Esophagus muscularis mucosa (tissue), 4 donors: Measurements from ENCODE around the gene DGCR6L. TPM values are rescaled to one million over a fixed set of nuclear protein-coding genes. Genes with fewer than 3 reads are reported as not detected.
"Not testable (repeated sequence)": the region's sequence is repeated elsewhere in the genome, so short reads cannot be mapped to it uniquely, and the experiment has no call there.

Experiments used
- DNase-seq: peaks from one replicate; pipeline ENCODE4 v3.0.0-alpha.2; 2017; ENCODE audit errors: extremely low spot score
- H3K27ac ChIP-seq, 4 donors: fragments of 200-600 bp; sonication (generic); replicated peaks in 1 of 4; 1 replicate in 3 of 4; 2 replicates in 1 of 4; pipeline ENCODE4 v1.5.1; 2016 to 2019; ENCODE audit warnings: mild to moderate bottlenecking in 1 of 4
- H3K27me3 ChIP-seq, 4 donors: fragments of 200-600 bp; sonication (generic); one replicate each; pipeline versions ENCODE4 v1.5.1 to v1.6.0; 2016 to 2019
- H3K36me3 ChIP-seq, 4 donors: fragments of 200-600 bp; sonication (generic); one replicate each; pipeline ENCODE4 v1.5.1; 2016 to 2019
- H3K4me1 ChIP-seq, 4 donors: fragments of 200-600 bp; sonication (generic); one replicate each; pipeline ENCODE4 v1.5.1; 2016 to 2019
- H3K4me3 ChIP-seq, 4 donors: fragments of 200-600 bp; sonication (generic); 1 replicate in 2 of 4; 2 replicates in 2 of 4; pipeline ENCODE4 v1.5.1; 2016 to 2019; ENCODE audit warnings: mild to moderate bottlenecking in 4 of 4, moderate library complexity in 1 of 4
- H3K9me3 ChIP-seq, 4 donors: fragments of 200-600 bp; sonication (generic); 1 replicate in 3 of 4; 2 replicates in 1 of 4; pipeline ENCODE4 v1.5.1; 2016 to 2019
- EP300 ChIP-seq: sonication (generic); formaldehyde crosslinking; IDR thresholded peaks from one replicate; pipeline ENCODE4 v1.6.1; 2017; ENCODE audit warnings: antibody characterized with exemption
- POLR2A ChIP-seq: fragments of 450-650 bp; IDR thresholded peaks from one replicate; pipeline ENCODE4 v1.6.1; 2017; ENCODE audit warnings: antibody characterized with exemption, moderate library complexity, mild to moderate bottlenecking, low read depth
- POLR2AphosphoS5 ChIP-seq, 2 donors: sonication (generic); formaldehyde crosslinking; IDR thresholded peaks; one replicate each; pipeline ENCODE4 v1.6.1; 2017; ENCODE audit warnings: antibody characterized with exemption in 2 of 2
- WGBS: methylation state at CpG from one replicate; pipeline ENCODE4 v1.1.5; 2018; 5-methylcytosine and 5-hydroxymethylcytosine counted together
- intact Hi-C: fragments of 100-400 bp; cut with DNase I; formaldehyde crosslinking; loops from one replicate; pipeline ENCODE4 v1.15.1; 2023
- total RNA-seq, 4 donors: library from RNA; depleted of rRNA; stranded (reverse); fragments of >200 nt; gene quantifications; one replicate each; pipeline versions ENCODE4 v1.1.0 to v1.2.1, GENCODE V29; 2016
- TF ChIP-seq, protein P1 (sequence below), 3 experiments: fragments of 200-600 bp in 2 of 3; fragments of 450-650 bp in 1 of 3; sonication (generic) in 2 of 3; IDR thresholded peaks; one replicate each; pipeline ENCODE4 v1.5.1; 2017 to 2019; ENCODE audit warnings: antibody characterized with exemption in 3 of 3, mild to moderate bottlenecking in 2 of 3, moderate library complexity in 1 of 3

DGCR6L gene
- total RNA-seq, 4 donors from 2014 or later, result 41.5 to 73.0 (median 52.9) TPM

DNA sequence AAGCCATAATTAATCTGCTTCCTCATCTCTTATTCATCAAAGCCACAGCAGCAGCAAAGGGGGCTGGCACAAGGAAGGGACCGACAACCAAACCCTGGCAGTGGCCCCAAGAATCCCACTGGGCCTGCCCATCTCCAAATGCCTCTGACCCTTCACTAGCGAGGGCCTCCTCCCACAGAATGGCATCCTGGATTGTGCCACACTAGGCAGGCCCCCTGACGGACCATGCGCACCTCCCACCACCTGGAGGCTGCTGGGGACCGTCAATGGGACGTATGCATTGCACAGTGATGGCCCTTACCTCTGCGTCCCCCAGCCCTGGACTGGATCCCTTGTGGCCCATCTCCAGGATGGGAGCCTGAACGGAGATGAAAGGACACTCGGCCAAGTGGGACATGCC, 47.7 kb downstream of the DGCR6L start:
- no peak overlapping the region for H3K4me3 ChIP-seq
- H3K4me1 ChIP-seq, result peaks cover 10 to 14% (median 13%) of the 10 kb centered on the region in 4 donors
- WGBS, result 84% methylated on average over 7 of the region's 9 CpGs
- no peak for DNase-seq
- no peaks in the 10 kb centered on the region for H3K9me3 ChIP-seq
- H3K36me3 ChIP-seq, result no peaks in the 10 kb centered on the region
- TF ChIP-seq, protein P1, sequence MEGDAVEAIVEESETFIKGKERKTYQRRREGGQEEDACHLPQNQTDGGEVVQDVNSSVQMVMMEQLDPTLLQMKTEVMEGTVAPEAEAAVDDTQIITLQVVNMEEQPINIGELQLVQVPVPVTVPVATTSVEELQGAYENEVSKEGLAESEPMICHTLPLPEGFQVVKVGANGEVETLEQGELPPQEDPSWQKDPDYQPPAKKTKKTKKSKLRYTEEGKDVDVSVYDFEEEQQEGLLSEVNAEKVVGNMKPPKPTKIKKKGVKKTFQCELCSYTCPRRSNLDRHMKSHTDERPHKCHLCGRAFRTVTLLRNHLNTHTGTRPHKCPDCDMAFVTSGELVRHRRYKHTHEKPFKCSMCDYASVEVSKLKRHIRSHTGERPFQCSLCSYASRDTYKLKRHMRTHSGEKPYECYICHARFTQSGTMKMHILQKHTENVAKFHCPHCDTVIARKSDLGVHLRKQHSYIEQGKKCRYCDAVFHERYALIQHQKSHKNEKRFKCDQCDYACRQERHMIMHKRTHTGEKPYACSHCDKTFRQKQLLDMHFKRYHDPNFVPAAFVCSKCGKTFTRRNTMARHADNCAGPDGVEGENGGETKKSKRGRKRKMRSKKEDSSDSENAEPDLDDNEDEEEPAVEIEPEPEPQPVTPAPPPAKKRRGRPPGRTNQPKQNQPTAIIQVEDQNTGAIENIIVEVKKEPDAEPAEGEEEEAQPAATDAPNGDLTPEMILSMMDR (IDR thresholded peaks at IDR 0.05), result no peak
- TF ChIP-seq POLR2A (no peak), EP300 (no peak), POLR2AphosphoS5 (IDR thresholded peaks at IDR 0.05) (no peak)
- H3K27ac ChIP-seq, result no peak overlapping the region
- peaks cover 0 to 12% (median 0%) of the 10 kb centered on the region in 4 donors for H3K27me3 ChIP-seq
- intact Hi-C loops, result no loop called here

DNA sequence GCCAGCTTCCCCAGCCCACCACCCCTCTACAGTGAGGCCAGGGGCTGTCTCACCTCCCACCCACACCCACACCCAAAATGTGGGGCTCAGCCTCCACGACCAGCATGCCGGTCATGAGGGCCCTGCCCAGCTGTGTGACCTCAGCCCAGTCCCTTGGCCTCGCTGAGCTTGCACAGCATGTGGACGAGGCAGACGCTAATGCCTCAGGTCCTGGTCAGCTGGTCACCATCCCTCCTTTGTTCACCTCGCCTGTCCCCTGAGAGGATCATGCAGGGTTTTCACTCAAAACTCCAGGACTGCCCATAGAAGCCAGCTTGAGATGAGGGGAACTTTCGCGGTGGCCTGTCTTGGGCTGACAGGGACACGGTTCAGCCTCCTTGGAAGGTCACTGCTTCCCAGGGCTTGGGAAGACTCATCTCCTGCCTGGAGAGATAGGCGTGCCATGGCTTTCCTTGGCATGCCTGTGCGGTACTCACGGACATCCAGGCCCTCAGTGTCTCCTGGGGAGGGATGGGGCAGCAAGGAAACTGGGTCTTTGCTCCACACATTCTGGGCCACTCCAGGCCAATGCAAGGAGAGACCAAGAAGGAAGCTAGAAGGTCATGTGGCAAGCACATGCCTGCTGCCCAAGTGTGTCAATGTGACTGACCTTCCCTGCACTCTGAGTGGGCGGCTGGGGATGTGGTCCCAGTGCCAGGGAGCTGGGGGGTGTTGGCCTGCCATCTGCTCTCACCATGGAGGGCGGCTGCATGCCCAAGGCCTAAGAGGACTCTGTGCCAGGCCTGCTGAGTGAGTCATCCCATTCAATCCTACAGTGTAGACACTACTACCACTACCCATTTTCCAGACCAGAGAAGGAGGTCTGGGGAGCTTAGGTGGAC, 48.5 kb downstream of the DGCR6L start:
- 91% methylated on average over 4 of the region's 14 CpGs for WGBS
- H3K27me3 ChIP-seq, result peaks cover 0 to 14% (median 0%) of the 10 kb centered on the region in 4 donors
- H3K4me1 ChIP-seq, result peaks cover 11 to 17% (median 15%) of the 10 kb centered on the region in 4 donors
- no peak overlapping the region for H3K27ac ChIP-seq
- no peak for DNase-seq
- H3K36me3 ChIP-seq, result no peaks in the 10 kb centered on the region
- intact Hi-C loops, result no loop called here
- no peak for TF ChIP-seq POLR2AphosphoS5 (IDR thresholded peaks at IDR 0.05)
- no peak for TF ChIP-seq POLR2A
- TF ChIP-seq, protein P1 (IDR thresholded peaks at IDR 0.05), result no peak
- TF ChIP-seq EP300, result no peak
- H3K4me3 ChIP-seq, result no peak overlapping the region
- H3K9me3 ChIP-seq, result no peaks in the 10 kb centered on the region

GRCh38 chr22:20270190-20271113, 49.4 kb downstream of the DGCR6L start:
- H3K4me3 ChIP-seq, H3K27ac ChIP-seq, DNase-seq, H3K36me3 ChIP-seq, intact Hi-C loops, H3K9me3 ChIP-seq: not testable (repeated sequence)
- peaks cover 0 to 14% (median 0%) of the 10 kb centered on the region in 4 donors for H3K27me3 ChIP-seq
- WGBS, result 80% methylated on average over 8 of the region's 23 CpGs
- peaks cover 11 to 17% (median 15%) of the 10 kb centered on the region in 4 donors for H3K4me1 ChIP-seq

GRCh38 chr22:20269673-20270072, 50.2 kb downstream of the DGCR6L start:
- intact Hi-C loops, result loop anchor here (5.0 kb wide), 1 partner anchor 112 kb away; no protein-coding TSS in a partner anchor
- not testable (repeated sequence) for H3K27ac ChIP-seq, DNase-seq, H3K9me3 ChIP-seq, H3K4me3 ChIP-seq, H3K36me3 ChIP-seq
- peaks cover 11 to 17% (median 15%) of the 10 kb centered on the region in 4 donors for H3K4me1 ChIP-seq
- WGBS, result 85% methylated on average over 5 of the region's 8 CpGs
- peaks cover 0 to 14% (median 0%) of the 10 kb centered on the region in 4 donors for H3K27me3 ChIP-seq

DNA sequence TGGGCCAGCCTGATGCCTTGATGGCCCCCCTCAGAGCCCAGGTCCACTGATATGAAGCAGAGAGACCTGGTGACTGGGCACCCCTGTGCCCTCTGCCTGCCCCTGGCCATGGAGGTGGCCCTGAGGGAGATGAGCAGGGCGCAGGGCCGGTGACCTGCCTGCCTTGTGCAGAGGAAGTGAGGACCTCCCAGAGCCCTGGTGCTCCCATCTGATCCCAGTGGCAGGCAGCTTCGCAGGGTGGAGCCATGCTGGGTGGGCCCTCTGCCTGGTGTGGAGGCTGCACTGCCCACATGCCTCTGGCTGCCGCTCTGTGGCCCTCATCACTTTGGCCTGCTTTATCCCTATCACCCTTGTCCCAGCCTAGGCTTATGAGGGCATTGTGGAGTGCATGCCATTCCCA, 50.7 kb downstream of the DGCR6L start:
- H3K4me3 ChIP-seq, H3K27ac ChIP-seq, H3K9me3 ChIP-seq, H3K36me3 ChIP-seq, DNase-seq: not testable (repeated sequence)
- intact Hi-C loops, result loop anchor here (5.0 kb wide), 1 partner anchor 112 kb away; no protein-coding TSS in a partner anchor
- WGBS, result no CpG with 5 or more reads among the region's 4 CpGs
- Histone ChIP-seq H3K4me1 (peaks cover 11 to 17% (median 15%) of the 10 kb centered on the region in 4 donors), H3K27me3 (peaks cover 0 to 14% (median 0%) of the 10 kb centered on the region in 4 donors)
